T-helper 22 cell (primary cell): ENCODE data around the gene NPR2.

Experiments
- DNase-seq: peaks from one replicate; pipeline ENCODE4 v3.0.0-alpha.2; 2020; ENCODE audit warnings: low read depth

The NPR2 gene

GRCh38 chr9:35791297-35791921, at the start of gene NPR2:
Gene NPR2, plus strand, starts transcription at chr9:35791591. Its CDS starts 818 bp downstream, at chr9:35792409.
- DNase-seq, result no peak

- DNase-seq, result no peak
Observed at GRCh38 chr9:35741740-35742139, 49.7 kb upstream of the NPR2 start.

- no peak for DNase-seq
Observed at GRCh38 chr9:35743452-35743851, 47.9 kb upstream of the NPR2 start.

- DNase-seq, result no peak
Observed at GRCh38 chr9:35743880-35744518, 47.4 kb upstream of the NPR2 start.

GRCh38 chr9:35745569-35745968, 45.8 kb upstream of the NPR2 start:
- no peak for DNase-seq

- DNase-seq, result no peak
Observed at GRCh38 chr9:35746583-35746982, 44.8 kb upstream of the NPR2 start.

GRCh38 chr9:35748242-35748857, 43.0 kb upstream of the NPR2 start:
- DNase-seq, result no peak

GRCh38 chr9:35748858-35749514, 42.4 kb upstream of the NPR2 start, which contains the start of the genes GBA2 and RGP1:
Gene GBA2, minus strand, starts transcription at chr9:35749228. Its CDS starts 524 bp downstream, at chr9:35748704.
Gene RGP1, plus strand, starts transcription at chr9:35749287. Its CDS starts 469 bp downstream, at chr9:35749756.
- peak; percentile 55 for DNase-seq

GRCh38 chr9:35749515-35750255, 41.7 kb upstream of the NPR2 start:
- no peak for DNase-seq

- no peak for DNase-seq
Observed at GRCh38 chr9:35750256-35750531, 41.2 kb upstream of the NPR2 start.

GRCh38 chr9:35753466-35753865, 37.9 kb upstream of the NPR2 start:
- DNase-seq, result no peak

- DNase-seq, result no peak
Observed at GRCh38 chr9:35754264-35754663, 37.1 kb upstream of the NPR2 start, which contains the start of gene MSMP. Gene MSMP, minus strand, starts transcription at chr9:35754276. Its CDS starts 147 bp downstream, at chr9:35754129.

- no peak for DNase-seq
Observed at GRCh38 chr9:35755071-35755470, 36.3 kb upstream of the NPR2 start.

- DNase-seq, result peak; percentile 41
Observed at GRCh38 chr9:35756275-35757225, 34.8 kb upstream of the NPR2 start.

GRCh38 chr9:35757226-35757891, 34.0 kb upstream of the NPR2 start:
- DNase-seq, result no peak

GRCh38 chr9:35757892-35758275, 33.5 kb upstream of the NPR2 start:
- no peak for DNase-seq

- no peak for DNase-seq
Observed at GRCh38 chr9:35758475-35759050, 32.8 kb upstream of the NPR2 start.

GRCh38 chr9:35759795-35760194, 31.6 kb upstream of the NPR2 start:
- DNase-seq, result no peak

- DNase-seq, result no peak
Observed at GRCh38 chr9:35760651-35761050, 30.7 kb upstream of the NPR2 start.

- no peak for DNase-seq
Observed at GRCh38 chr9:35763181-35763580, 28.2 kb upstream of the NPR2 start.
